Gastrocnemius medialis (tissue), 4 donors: ENCODE measurements around the gene BIRC2. TPM values are rescaled to one million over a fixed set of nuclear protein-coding genes. Genes with fewer than 3 reads are reported as not detected.

Experiments used
- ATAC-seq, 2 donors: fragments of 150-250 bp; one replicate each; pipeline ENCODE4 v1.9.1; 2016
- DNase-seq, 2 donors: peaks; one replicate each; pipeline ENCODE4 v3.0.0-alpha.2; 2019
- H3K27ac ChIP-seq, 4 donors: fragments of 200-600 bp; sonication (generic); 1 replicate in 1 of 4; 2 replicates in 3 of 4; pipeline ENCODE4 v1.5.1; 2016 to 2018; ENCODE audit warnings: mild to moderate bottlenecking in 2 of 4, moderate library complexity in 1 of 4
- H3K27me3 ChIP-seq, 3 donors: fragments of 200-600 bp; sonication (generic) in 2 of 3; 1 replicate in 1 of 3; 2 replicates in 2 of 3; pipeline versions ENCODE4 v1.5.1 to v1.6.0; 2016 to 2019; ENCODE audit warnings: mild to moderate bottlenecking in 1 of 3, moderate library complexity in 1 of 3
- H3K36me3 ChIP-seq, 2 donors: fragments of 200-600 bp; sonication (generic) in 1 of 2; one replicate each; pipeline ENCODE4 v1.5.1; 2017 to 2018
- H3K4me1 ChIP-seq, 2 donors: fragments of 200-600 bp; sonication (generic) in 1 of 2; one replicate each; pipeline ENCODE4 v1.5.1; 2016 to 2017; ENCODE audit warnings: mild to moderate bottlenecking in 2 of 2
- H3K4me3 ChIP-seq, 4 donors: fragments of 200-600 bp; sonication (generic) in 3 of 4; 1 replicate in 1 of 4; 2 replicates in 3 of 4; pipeline ENCODE4 v1.5.1; 2016 to 2019; ENCODE audit warnings: mild to moderate bottlenecking in 2 of 4
- H3K9me3 ChIP-seq, 3 donors: fragments of 200-600 bp; sonication (generic) in 2 of 3; 1 replicate in 1 of 3; 2 replicates in 2 of 3; pipeline ENCODE4 v1.5.1; 2016 to 2019
- POLR2A ChIP-seq, 2 donors: fragments of 450-650 bp; IDR thresholded peaks; one replicate each; pipeline ENCODE4 v1.6.1; 2017; ENCODE audit warnings: antibody characterized with exemption in 2 of 2, mild to moderate bottlenecking in 2 of 2, moderate library complexity in 2 of 2
- in situ Hi-C, 4 donors: fragments of 200-750 bp; cut with MboI; loops; one replicate each; pipeline versions ENCODE4 v1.15.0 to v1.8.0; 2017; ENCODE audit warnings: low sequenced_read_pairs in 4 of 4
- intact Hi-C: fragments of 100-400 bp; cut with DNase I; formaldehyde crosslinking; loops from one replicate; pipeline ENCODE4 v1.15.1; 2023; ENCODE audit warnings: low total_unique reads
- total RNA-seq, 4 donors: library from RNA; depleted of rRNA; stranded (reverse); fragments of >200 nt; gene quantifications; one replicate each; pipeline versions ENCODE4 v1.1.0 to v1.2.3, GENCODE V29; 2016
- TF ChIP-seq, protein P1 (sequence below), 5 experiments: fragments of 450-650 bp in 3 of 5; fragments of 200-600 bp in 2 of 5; sonication (generic) in 2 of 5; IDR thresholded peaks in 4 of 5; conservative IDR thresholded peaks in 1 of 5; 1 replicate in 4 of 5; 2 replicates in 1 of 5; pipeline ENCODE4 v1.5.1; 2016 to 2019; ENCODE audit warnings: antibody characterized with exemption in 5 of 5, mild to moderate bottlenecking in 3 of 5, moderate library complexity in 3 of 5

Gene BIRC2
- total RNA-seq, 4 donors from 2014 or later = 30.7 to 60.3 (median 46.6) TPM

DNA sequence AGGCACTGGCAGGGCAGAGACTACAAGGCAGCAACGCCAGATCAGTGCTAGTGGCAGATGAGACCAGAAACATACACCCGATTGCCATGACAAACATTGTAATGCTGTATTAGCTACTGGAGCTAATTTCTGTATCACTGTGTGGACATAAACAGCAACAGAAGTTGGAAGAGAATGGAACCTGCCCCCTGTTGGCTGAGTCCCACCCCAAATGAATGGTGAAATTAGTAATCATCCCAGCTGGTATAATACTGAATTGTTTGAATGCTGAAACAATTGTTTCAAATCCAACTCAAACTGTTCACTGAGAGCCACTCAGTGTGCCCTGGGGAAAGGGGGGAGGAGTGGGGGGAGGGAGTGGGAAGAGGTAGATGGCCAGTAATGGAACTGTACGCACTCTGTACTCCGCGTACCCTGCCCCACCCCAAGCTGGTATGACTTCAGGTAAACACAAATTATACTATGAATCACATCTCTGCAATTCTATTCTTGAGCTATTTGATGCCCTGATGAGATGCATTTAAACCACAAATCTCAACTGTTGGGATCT lies 40.9 kb upstream of the BIRC2 start:
- in situ Hi-C loops = no loop called here
- no peak overlapping the region for H3K4me3 ChIP-seq
- peaks cover 0 to 6% of the 10 kb centered on the region in 2 donors for H3K4me1 ChIP-seq
- no peaks in the 10 kb centered on the region for H3K9me3 ChIP-seq
- H3K36me3 ChIP-seq = no peaks in the 10 kb centered on the region
- DNase-seq (no peak), ATAC-seq (no peak)
- H3K27me3 ChIP-seq = no peaks in the 10 kb centered on the region
- intact Hi-C loops = no loop called here
- no peak overlapping the region for H3K27ac ChIP-seq
- TF ChIP-seq, protein P1, sequence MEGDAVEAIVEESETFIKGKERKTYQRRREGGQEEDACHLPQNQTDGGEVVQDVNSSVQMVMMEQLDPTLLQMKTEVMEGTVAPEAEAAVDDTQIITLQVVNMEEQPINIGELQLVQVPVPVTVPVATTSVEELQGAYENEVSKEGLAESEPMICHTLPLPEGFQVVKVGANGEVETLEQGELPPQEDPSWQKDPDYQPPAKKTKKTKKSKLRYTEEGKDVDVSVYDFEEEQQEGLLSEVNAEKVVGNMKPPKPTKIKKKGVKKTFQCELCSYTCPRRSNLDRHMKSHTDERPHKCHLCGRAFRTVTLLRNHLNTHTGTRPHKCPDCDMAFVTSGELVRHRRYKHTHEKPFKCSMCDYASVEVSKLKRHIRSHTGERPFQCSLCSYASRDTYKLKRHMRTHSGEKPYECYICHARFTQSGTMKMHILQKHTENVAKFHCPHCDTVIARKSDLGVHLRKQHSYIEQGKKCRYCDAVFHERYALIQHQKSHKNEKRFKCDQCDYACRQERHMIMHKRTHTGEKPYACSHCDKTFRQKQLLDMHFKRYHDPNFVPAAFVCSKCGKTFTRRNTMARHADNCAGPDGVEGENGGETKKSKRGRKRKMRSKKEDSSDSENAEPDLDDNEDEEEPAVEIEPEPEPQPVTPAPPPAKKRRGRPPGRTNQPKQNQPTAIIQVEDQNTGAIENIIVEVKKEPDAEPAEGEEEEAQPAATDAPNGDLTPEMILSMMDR (IDR thresholded peaks at IDR 0.05 in 4 of 5, conservative IDR thresholded peaks at IDR 0.05 in 1 of 5) = no peak
- no peak for TF ChIP-seq POLR2A (IDR thresholded peaks at IDR 0.05)

DNA sequence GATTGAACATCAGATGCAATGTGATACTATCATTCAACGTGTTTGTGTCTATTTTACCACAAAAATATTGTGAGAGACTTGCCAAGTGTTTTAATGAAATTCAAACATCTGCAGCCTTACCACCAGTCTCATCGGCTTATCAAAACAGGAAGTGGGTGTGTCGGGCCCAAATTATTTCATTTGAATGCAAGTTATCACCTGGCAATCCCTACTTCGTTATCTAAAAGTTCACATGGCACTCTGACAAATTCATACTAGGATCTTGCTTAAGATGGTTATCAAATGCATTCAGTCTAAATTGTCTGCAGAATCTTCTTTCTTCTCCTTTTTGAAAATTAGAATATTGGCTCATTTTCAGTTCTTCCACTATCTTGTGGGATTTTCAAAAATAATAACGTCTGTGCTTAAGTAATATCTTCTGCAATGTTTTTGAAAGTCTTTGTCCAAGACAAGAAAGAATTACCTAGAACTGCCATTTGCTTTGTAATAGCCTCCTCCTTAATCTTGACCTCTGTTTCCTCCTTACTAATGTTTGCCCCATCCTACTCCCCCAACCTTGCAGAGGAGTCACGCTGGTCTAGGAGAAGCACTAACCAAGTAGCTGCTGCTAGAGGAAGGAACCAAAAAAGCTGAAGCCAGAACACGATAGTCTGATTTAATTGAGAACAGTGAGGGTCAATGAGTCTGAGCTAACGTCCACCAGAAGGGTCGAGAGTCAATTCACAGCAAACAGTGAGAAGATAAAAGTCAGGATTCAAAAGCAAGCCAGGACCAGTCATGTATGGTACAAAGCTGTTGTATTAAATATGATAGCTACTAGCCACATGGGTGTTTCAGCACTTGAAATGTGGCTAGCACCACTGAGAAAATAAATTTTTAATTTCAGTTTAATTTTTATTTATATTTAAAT lies 39.9 kb upstream of the BIRC2 start:
- ATAC-seq (no peak), DNase-seq (no peak)
- no peaks in the 10 kb centered on the region for H3K9me3 ChIP-seq
- intact Hi-C loops = no loop called here
- H3K4me1 ChIP-seq = peaks cover 0 to 6% of the 10 kb centered on the region in 2 donors
- TF ChIP-seq POLR2A (IDR thresholded peaks at IDR 0.05) = no peak
- TF ChIP-seq, protein P1 (IDR thresholded peaks at IDR 0.05 in 4 of 5, conservative IDR thresholded peaks at IDR 0.05 in 1 of 5) = no peak
- in situ Hi-C loops = no loop called here
- H3K4me3 ChIP-seq = no peak overlapping the region
- H3K27me3 ChIP-seq = no peaks in the 10 kb centered on the region
- H3K27ac ChIP-seq = no peak overlapping the region
- H3K36me3 ChIP-seq = no peaks in the 10 kb centered on the region

DNA sequence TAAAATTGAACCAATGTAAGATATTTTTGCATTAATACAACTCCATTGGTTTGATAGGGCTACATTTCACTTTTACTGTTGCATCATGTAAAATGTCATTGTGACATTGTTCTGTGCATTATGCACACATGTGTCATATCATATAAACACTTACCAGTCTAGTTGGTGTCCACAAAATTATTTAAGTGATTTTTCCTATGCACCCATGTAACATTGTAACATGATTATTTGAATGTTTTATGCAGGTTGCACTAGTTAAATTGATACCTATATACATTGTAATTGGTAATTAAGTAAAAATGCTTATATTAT lies 39.3 kb upstream of the BIRC2 start:
- DNase-seq (no peak), ATAC-seq (no peak)
- Histone ChIP-seq H3K27ac (no peak overlapping the region), H3K9me3 (no peaks in the 10 kb centered on the region), H3K36me3 (no peaks in the 10 kb centered on the region), H3K4me3 (no peak overlapping the region), H3K27me3 (no peaks in the 10 kb centered on the region), H3K4me1 (peaks cover 0 to 6% of the 10 kb centered on the region in 2 donors)
- in situ Hi-C loops = no loop called here
- intact Hi-C loops = no loop called here
- TF ChIP-seq, protein P1 (IDR thresholded peaks at IDR 0.05 in 4 of 5, conservative IDR thresholded peaks at IDR 0.05 in 1 of 5) = no peak
- no peak for TF ChIP-seq POLR2A (IDR thresholded peaks at IDR 0.05)

DNA sequence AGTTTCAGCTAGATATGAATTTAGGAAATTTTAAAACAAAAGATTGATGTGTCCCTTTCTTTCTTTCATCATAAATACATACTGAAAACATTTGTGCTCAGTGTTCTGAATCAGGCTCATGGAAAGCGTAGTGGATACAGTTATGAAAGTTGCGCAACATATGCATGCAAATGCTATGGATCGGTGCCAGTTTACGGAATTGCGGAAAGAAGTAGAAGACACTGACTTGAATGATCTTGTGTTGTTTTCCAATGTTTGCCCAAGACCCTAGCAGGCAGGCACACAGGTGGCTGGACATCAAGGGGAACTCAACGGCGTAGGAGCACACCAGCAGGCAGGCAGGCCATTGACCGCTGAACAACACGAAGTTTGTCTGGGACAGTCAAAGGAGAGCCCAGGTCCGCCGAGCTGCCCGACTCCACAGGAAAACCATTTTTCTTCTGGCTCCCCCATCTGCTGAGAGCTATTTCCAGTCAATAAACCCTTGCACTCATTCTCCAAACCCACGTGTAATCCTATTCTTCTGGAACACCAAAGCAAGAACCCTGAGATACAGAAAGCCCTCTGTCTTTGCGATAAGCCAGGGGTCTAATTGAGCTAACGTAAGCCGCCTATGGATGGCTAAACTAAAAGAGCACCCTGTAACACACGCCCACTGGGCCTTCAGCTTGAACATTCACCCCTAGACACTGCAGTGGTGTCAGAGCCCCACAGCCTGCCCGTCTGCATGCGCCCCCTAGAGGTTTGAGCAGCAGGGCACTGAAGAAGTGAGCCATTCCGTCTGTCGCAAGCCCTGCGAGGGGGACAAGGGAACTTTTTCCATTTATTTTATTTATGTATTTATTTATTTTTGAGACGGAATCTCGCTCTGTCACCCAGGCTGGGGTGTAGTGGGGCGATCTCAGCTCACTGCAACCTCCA lies 37.1 kb upstream of the BIRC2 start:
- no peak for TF ChIP-seq POLR2A (IDR thresholded peaks at IDR 0.05)
- TF ChIP-seq, protein P1 (IDR thresholded peaks at IDR 0.05 in 4 of 5, conservative IDR thresholded peaks at IDR 0.05 in 1 of 5) = no peak
- intact Hi-C loops (no loop called here), in situ Hi-C loops (no loop called here)

More for the DNA sequence above, 37.1 kb upstream of the BIRC2 start:
- Histone ChIP-seq H3K4me3 (no peak overlapping the region), H3K27ac (no peak overlapping the region), H3K9me3 (no peaks in the 10 kb centered on the region), H3K36me3 (no peaks in the 10 kb centered on the region), H3K4me1 (peaks cover 0 to 6% of the 10 kb centered on the region in 2 donors), H3K27me3 (no peaks in the 10 kb centered on the region)
- DNase-seq (no peak), ATAC-seq (no peak)
